Lower leg skin (tissue), 3 donors: ENCODE results near the gene PTPRC.

Source experiments
- POLR2A ChIP-seq, 2 donors: fragments of 450-650 bp; IDR thresholded peaks; one replicate each; pipeline ENCODE4 v1.6.1; 2016 to 2017; ENCODE audit warnings: antibody characterized with exemption in 2 of 2, mild to moderate bottlenecking in 1 of 2, moderate library complexity in 1 of 2
- TF ChIP-seq, protein P1 (sequence below), 3 donors: fragments of 450-650 bp; IDR thresholded peaks; one replicate each; pipeline ENCODE4 v1.5.1; 2016; ENCODE audit warnings: antibody characterized with exemption in 3 of 3, mild to moderate bottlenecking in 3 of 3, moderate library complexity in 2 of 3

DNA sequence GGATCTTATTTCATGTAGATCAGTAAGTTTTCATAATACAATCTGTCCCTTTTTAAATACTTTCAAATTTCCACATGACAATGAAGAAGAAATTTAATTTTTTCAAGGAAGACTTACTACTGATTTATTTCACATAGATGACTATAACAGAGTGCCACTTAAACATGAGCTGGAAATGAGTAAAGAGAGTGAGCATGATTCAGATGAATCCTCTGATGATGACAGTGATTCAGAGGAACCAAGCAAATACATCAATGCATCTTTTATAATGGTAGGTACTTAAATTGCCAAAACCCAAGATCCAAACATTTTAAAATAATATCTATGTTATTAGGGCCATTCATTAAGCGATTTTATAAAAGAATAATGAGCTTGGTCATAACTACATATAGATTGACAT is 110.4 kb downstream of the PTPRC start:
- TF ChIP-seq, protein P1, sequence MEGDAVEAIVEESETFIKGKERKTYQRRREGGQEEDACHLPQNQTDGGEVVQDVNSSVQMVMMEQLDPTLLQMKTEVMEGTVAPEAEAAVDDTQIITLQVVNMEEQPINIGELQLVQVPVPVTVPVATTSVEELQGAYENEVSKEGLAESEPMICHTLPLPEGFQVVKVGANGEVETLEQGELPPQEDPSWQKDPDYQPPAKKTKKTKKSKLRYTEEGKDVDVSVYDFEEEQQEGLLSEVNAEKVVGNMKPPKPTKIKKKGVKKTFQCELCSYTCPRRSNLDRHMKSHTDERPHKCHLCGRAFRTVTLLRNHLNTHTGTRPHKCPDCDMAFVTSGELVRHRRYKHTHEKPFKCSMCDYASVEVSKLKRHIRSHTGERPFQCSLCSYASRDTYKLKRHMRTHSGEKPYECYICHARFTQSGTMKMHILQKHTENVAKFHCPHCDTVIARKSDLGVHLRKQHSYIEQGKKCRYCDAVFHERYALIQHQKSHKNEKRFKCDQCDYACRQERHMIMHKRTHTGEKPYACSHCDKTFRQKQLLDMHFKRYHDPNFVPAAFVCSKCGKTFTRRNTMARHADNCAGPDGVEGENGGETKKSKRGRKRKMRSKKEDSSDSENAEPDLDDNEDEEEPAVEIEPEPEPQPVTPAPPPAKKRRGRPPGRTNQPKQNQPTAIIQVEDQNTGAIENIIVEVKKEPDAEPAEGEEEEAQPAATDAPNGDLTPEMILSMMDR (IDR thresholded peaks at IDR 0.05), result no peak
- no peak for TF ChIP-seq POLR2A (IDR thresholded peaks at IDR 0.05)
